Mononuclear cell (primary cell): ENCODE measurements around the gene MLF1. TPM values are rescaled to one million over a fixed set of nuclear protein-coding genes. Genes with fewer than 3 reads are reported as not detected.

Experiments
- H3K27me3 ChIP-seq: 2 replicates; pipeline ENCODE4 v1.6.0; 2011; ENCODE audit warnings: low read length, control low read depth; ENCODE audit not compliant: insufficient read depth
- H3K4me1 ChIP-seq: 2 replicates; pipeline ENCODE4 v1.5.1; 2011; ENCODE audit warnings: mild to moderate bottlenecking, low read length, control low read depth; ENCODE audit not compliant: insufficient read depth
- H3K4me3 ChIP-seq: 2 replicates; pipeline ENCODE4 v1.5.1; 2011; ENCODE audit warnings: mild to moderate bottlenecking, low read length, moderate library complexity
- H3K9me3 ChIP-seq: 2 replicates; pipeline ENCODE4 v1.5.1; 2011; ENCODE audit warnings: low read depth, mild to moderate bottlenecking, control low read depth, low read length
- total RNA-seq: library from RNA; depleted of rRNA; stranded (reverse); fragments of >200 nt; gene quantifications from one replicate; pipeline ENCODE4 v1.2.3, GENCODE V29; 2012

Gene MLF1
- total RNA-seq, 1 donor, result 0.73 TPM

DNA sequence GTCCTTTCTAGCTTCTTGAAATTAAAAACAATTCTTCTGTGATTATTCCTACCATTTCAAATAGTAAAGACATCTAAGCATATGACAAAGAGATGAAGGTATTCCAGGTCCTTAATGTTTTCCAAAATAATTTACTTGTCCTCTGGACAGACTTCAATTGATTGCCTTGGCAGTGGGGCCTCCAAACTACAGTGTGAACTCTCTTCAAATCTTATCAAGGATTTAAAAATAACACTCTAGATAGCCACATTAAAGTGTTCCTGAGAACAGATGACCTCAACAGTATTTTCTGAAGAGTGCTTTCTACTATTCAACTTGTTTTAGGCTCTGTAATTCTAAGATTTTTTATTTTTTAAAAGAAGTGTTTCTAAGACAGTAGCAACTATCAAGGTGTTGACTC, 7.9 kb upstream of the MLF1 start:
- no peaks in the 10 kb centered on the region for H3K9me3 ChIP-seq
- H3K27me3 ChIP-seq, result peaks cover 6% of the 10 kb centered on the region
- no peak overlapping the region for H3K4me3 ChIP-seq
- H3K4me1 ChIP-seq, result no peaks in the 10 kb centered on the region

DNA sequence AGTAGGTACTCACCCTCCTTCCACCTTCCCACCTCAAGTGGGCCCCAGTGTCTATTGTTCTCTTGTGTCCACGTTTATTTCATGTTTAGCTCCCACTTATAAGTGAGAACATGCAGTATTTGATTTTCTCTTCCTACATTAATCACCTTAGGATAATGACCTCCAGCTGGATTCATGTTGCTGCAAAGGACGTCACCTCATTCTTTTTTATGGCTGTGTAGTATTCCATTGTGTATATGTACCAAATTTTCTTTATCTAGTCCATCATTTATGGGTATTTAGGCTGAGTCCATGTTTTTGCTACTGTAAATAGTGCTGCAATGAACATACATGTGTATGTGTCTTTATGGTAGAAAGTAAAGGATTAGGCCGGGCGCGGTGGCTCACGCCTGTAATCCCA, 5.9 kb upstream of the MLF1 start:
- H3K27me3 ChIP-seq, result peaks cover 20% of the 10 kb centered on the region
- H3K9me3 ChIP-seq, result no peaks in the 10 kb centered on the region
- H3K4me1 ChIP-seq, result no peaks in the 10 kb centered on the region
- no peak overlapping the region for H3K4me3 ChIP-seq

DNA sequence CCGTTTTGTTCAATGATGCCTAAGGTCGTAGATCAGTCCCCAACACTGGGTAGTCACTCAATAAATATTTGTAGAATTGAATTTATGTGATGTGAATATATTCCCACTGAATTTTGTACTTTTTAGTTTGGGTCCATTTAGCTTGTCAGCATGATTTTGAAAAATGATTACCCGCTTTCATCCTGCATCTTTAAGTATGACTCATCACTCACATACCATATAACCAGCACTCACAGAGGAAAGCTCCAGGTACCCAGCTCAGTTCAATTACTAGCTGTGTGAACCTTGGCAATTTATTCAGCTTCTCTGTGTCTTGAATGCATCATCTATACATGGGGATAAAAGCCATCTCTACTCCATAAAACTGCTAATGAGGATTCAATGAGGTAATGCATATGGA, 2.2 kb upstream of the MLF1 start:
- Histone ChIP-seq H3K4me3 (no peak overlapping the region), H3K27me3 (peaks cover 33% of the 10 kb centered on the region), H3K4me1 (peaks cover 9% of the 10 kb centered on the region), H3K9me3 (no peaks in the 10 kb centered on the region)

DNA sequence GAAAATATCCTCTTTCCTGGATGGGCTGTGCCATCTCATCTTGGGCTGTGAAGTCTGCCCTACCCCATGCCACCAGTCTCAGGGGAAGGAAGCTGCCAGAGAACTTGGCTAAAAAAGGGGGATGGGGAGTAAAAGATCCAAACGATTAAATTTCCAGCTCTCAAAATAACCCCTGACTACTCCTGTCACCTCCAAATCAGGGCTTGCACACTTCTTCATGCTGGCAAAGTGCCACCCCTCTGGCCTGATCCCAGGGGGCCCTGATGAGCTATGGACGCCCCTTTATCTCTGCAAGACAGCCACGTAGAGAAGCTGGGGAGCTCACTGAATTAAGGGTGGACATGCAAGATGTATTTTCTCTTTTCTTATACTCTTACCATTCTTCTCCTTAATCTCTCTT, 1.2 kb upstream of the MLF1 start:
- no peak overlapping the region for H3K4me3 ChIP-seq
- H3K27me3 ChIP-seq, result peaks cover 33% of the 10 kb centered on the region
- no peaks in the 10 kb centered on the region for H3K9me3 ChIP-seq
- H3K4me1 ChIP-seq, result peaks cover 9% of the 10 kb centered on the region

DNA sequence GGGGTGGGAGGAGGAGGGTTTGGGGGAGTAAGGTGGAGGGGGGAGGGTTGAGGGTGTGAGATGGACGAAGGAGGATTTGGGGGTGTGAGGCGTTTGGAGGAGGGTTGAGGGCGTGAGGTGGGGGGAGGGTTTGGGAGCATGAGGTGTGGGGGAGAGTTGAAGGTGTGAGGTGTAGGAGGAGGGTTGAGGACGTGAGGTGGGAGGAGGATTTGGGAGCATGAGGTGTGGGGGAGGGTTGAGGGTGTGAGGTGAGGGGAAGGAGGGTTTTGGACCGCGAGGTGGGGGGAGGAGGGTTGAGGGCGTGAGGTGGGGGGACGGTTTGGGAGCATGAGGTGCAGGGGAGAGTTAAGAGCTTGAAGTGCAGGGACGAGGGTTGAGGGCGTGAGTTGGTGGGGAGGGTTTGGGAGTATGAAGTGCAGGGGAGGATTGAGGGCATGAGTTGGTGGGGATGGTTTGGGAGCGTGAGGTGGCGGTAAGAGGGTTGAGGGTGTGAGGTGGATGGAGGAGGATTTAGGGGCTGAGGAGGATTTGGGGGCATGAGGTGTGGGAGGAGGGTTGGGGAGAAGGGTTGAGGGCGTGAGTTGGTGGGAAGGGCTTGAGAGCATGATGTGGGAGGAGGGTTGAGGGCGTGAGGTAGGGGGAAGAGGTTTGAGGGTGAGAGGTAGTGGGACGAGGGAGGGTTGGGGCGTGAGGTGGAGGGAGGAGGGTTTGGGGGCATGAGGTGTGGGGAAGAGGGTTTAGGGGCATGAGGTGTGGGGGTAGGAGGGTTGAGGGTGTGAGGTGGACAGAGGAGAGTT, 1.2 kb downstream of the MLF1 start:
- H3K4me1 ChIP-seq, result peaks cover 9% of the 10 kb centered on the region
- H3K4me3 ChIP-seq, result no peak overlapping the region
- peaks cover 29% of the 10 kb centered on the region for H3K27me3 ChIP-seq
- no peaks in the 10 kb centered on the region for H3K9me3 ChIP-seq

DNA sequence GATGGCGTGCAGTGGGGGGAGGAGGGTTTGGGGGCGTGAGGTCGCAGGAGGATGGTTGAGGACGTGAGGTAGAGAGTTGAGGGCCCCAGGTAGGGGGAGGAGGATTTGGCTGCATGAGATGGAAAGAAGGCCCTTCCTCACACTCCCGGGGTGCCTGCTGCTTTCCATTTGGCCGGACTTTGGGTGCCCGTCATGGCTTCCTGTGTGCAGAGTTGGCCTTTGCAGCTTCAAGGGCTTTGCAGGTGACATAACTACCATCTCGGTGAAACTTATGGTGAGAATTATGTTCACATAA, 1.7 kb downstream of the MLF1 start:
- Histone ChIP-seq H3K4me1 (peaks cover 9% of the 10 kb centered on the region), H3K9me3 (no peaks in the 10 kb centered on the region), H3K27me3 (peaks cover 28% of the 10 kb centered on the region), H3K4me3 (no peak overlapping the region)

DNA sequence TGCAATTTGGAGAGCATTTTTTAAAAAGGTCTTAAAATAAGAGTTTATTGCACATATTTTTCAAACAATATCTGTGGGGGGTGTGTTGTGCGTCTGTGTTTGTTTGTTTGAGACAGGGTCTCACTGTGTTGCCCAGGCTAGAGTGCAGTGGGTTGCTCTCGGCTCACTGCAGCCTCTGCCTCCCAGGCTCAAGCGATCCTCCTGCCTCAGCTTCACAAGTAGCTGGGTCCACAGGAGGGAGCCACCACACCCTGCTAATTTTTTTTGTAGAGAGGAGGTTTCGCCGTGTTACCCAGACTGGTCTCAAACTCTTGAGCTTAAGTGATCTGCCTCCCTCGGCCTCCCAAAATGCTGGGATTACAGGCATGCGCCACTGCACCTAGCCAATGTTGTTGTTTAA, 2.7 kb downstream of the MLF1 start:
- H3K9me3 ChIP-seq, result no peaks in the 10 kb centered on the region

DNA sequence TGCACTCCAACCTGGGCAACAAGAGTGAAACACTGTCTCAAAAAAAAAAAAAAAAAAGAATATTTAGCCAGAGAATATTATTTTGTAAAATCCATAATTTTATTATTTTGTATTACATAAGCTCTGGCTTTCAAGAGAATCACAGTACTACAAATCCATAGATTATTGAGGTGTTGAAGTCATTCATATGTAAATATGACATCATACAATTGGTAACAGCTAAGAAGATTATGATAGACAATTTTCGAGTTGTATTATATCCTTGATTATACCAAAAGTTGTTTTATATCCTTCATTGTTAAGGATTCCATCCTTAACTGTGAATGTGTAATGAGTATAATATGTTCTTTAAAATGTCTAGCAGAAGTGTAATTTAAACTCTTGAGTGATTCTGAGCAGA, 3.7 kb downstream of the MLF1 start:
- peaks cover 24% of the 10 kb centered on the region for H3K27me3 ChIP-seq
- no peak overlapping the region for H3K4me3 ChIP-seq
- no peaks in the 10 kb centered on the region for H3K9me3 ChIP-seq
- H3K4me1 ChIP-seq, result peaks cover 9% of the 10 kb centered on the region

More for the DNA sequence above, 2.7 kb downstream of the MLF1 start:
- H3K27me3 ChIP-seq, result peaks cover 32% of the 10 kb centered on the region
- H3K4me3 ChIP-seq, result no peak overlapping the region
- peaks cover 9% of the 10 kb centered on the region for H3K4me1 ChIP-seq

DNA sequence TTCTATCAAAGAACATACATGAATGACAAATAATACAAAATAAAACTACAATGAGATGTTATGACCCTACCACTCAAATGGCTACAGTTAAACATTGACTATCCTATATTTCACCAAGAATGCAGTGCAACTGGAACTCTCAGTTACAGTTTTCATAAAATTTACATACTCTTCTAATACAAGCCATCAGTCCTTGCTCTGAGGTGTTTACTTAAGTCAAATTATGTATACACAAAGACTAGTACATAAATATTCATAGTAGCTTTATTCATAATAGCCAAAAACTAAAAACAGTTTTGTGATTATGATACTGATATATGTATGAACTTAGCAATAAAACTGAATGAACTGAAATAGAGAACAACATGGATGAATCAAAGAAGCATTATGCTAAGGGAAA, 19.2 kb downstream of the MLF1 start:
- Histone ChIP-seq H3K4me3 (no peak overlapping the region), H3K27me3 (no peaks in the 10 kb centered on the region), H3K4me1 (no peaks in the 10 kb centered on the region), H3K9me3 (no peaks in the 10 kb centered on the region)

DNA sequence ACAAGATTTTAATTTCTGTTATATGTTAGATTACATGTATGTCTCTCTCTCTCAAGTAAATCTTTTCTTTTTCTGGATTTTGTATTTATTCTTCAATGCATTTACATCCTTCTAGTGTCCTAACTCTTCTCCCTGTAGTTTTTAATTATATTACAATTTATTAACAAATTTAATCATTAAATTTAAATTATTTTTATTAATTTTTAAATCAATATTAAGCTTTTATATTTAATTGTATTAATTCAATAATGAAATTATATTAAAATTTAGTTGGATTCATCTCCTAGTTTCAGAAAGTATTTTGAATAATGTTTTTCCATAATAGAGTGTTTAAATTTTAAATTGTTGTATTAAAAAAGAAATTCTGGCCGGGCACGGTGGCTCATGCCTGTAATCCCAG, 29.8 kb downstream of the MLF1 start:
- Histone ChIP-seq H3K4me1 (no peaks in the 10 kb centered on the region), H3K27me3 (no peaks in the 10 kb centered on the region), H3K9me3 (no peaks in the 10 kb centered on the region), H3K4me3 (no peak overlapping the region)

DNA sequence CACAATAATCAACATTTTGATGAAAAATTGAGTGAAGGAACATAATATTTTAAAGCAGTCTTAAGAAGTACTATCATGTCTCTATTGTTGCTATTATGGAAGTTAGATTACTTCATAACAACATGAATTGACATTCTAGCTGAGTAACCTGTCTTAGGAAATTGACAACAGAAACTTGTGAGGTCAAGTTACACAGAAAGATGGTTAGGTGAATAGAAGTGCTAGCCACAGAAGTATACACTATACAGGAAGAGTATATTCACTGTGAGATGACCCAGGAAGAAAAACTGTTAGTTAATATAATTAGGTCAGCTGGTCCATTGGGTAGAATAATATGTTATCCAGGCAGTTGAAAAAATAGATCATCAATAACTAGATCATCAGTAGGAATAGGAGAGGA, 31.2 kb downstream of the MLF1 start:
- Histone ChIP-seq H3K27me3 (no peaks in the 10 kb centered on the region), H3K4me1 (no peaks in the 10 kb centered on the region), H3K4me3 (no peak overlapping the region), H3K9me3 (no peaks in the 10 kb centered on the region)

DNA sequence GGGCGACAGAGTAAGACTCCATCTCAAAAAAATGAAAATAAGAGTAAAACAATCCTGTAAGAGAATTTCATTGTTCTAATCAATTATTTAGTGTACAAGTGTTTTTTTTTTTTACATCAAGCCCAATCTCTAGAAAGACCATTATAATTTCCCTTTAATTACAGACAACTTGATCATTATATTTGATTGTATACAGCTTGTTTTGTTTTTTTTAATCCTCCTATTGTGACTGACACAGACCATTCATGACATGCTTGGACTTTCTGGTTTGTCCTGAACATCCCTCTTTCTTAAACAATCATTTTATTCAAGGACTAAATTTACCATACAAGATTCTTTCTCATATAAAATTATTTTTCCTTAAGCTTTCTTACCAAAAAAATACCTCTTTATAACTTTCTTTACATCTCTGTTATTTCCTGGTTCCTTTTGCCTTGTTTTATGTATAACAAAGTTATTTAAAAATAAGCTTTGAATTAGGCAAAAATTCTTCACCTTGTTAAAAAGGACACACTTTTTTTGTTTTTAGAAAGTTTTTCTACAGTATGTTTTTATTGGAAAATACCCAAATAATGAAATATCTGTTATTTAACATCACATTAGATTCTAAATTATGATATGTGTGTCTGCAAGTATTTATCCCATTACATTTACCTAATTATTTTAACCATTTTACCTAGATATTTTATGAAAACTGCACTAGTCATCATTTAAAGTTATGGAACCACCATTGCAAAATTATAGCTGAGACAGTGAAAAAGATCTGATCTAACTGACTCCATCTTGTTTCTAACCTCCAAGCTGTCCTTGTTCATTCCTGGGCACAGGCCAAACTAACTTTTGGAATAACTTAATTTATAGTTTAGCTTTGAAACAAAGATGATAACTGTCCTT, 47.2 kb downstream of the MLF1 start:
- Histone ChIP-seq H3K4me3 (no peak overlapping the region), H3K9me3 (peaks cover 7% of the 10 kb centered on the region), H3K27me3 (peaks cover 6% of the 10 kb centered on the region)

DNA sequence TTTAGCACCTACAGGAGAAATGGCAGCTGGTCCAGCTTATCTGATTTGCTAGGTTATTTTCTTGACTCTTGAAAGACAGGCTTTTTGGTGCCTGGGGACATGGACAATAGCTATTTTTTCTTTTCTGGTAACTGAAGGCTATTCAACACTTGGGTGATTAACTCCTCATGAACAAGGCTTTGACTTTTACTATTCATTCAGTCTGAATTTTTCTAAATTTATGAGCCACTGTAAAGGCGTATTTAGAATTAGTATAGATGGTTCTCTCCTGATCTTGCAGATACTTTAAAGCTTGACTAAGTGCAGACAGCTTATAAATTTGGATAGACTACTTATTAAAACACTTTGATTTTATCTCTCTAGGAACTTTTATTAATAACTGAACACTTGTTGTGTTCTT, 54.9 kb downstream of the MLF1 start:
- Histone ChIP-seq H3K9me3 (no peaks in the 10 kb centered on the region), H3K27me3 (no peaks in the 10 kb centered on the region), H3K4me1 (no peaks in the 10 kb centered on the region), H3K4me3 (no peak overlapping the region)

More for the DNA sequence above, 47.2 kb downstream of the MLF1 start:
- no peaks in the 10 kb centered on the region for H3K4me1 ChIP-seq

DNA sequence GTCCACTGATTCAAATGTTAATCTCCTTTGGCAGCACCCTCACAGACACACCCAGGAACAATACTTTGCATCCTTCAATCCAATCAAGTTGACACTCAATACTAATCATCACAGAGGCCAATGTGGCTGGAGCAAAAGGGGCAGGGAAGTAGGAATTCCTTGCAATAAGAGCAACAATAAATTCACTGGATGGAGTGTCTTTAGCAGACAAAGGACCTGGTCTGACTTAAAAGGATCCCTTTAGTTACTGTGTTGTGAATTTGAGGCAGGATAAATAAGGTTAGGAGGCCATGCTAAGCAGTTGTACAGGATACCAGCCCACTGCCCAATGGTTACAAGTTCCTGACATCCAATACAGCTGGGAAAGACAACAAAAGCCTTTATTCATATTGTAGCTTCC, 61.0 kb downstream of the MLF1 start:
- H3K4me3 ChIP-seq, result no peak overlapping the region

DNA sequence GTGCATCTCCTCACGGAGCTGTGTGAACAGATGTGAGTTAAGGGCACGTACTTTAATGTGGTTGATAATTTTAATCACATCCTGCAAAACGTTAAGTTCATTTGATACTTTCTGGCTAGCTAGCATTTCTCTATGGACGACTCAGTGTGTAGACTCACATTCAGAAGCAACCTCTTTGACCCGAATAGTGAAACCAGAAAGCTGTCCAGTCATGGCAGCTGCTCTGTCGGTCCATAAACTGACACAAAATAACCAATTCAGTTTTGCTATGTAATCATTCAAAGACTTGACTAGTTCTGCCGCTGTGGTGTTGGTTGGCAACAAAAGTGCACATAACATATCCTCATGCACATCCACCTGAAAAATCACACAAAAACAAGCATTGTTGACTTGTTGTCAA, 69.7 kb downstream of the MLF1 start:
- H3K4me3 ChIP-seq, result no peak overlapping the region
- H3K4me1 ChIP-seq, result peaks cover 10% of the 10 kb centered on the region
- no peaks in the 10 kb centered on the region for H3K9me3 ChIP-seq

More for the DNA sequence above, 61.0 kb downstream of the MLF1 start:
- no peaks in the 10 kb centered on the region for H3K4me1 ChIP-seq
- H3K9me3 ChIP-seq, result no peaks in the 10 kb centered on the region
- H3K27me3 ChIP-seq, result no peaks in the 10 kb centered on the region

More for the DNA sequence above, 69.7 kb downstream of the MLF1 start:
- no peaks in the 10 kb centered on the region for H3K27me3 ChIP-seq
